ENCODE results near the gene SYTL1. TPM values are rescaled to one million over a fixed set of nuclear protein-coding genes. Genes with fewer than 3 reads are reported as not detected.

Gene SYTL1
- total RNA-seq, 1 donor from 2014 or later, result 9.4 TPM

GRCh38 chr1:27298632-27299384 is 43.0 kb upstream of the SYTL1 start:
- H3K4me3 Mint-ChIP-seq (ENCODE audit: low read depth), result no peak overlapping the region

GRCh38 chr1:27299385-27300271 is 42.2 kb upstream of the SYTL1 start:
- Mint-ChIP-seq H3K36me3 (ENCODE audit: insufficient read depth) (peaks cover 5% of the 10 kb centered on the region), H3K4me1 (ENCODE audit: low read depth) (peaks cover 3% of the 10 kb centered on the region), H3K27me3 (no peaks in the 10 kb centered on the region), H3K4me3 (ENCODE audit: low read depth) (no peak overlapping the region), H3K27ac (peak overlapping the region; percentile 41), H3K9me3 (ENCODE audit: low read depth) (no peaks in the 10 kb centered on the region)
- no peak for TF ChIP-seq CTCF (IDR thresholded peaks at IDR 0.05; ENCODE audit: unreplicated experiment)
- no peak for DNase-seq (ENCODE audit: low spot score, unreplicated experiment)

More at GRCh38 chr1:27298632-27299384, 43.0 kb upstream of the SYTL1 start:
- TF ChIP-seq CTCF (IDR thresholded peaks at IDR 0.05; ENCODE audit: unreplicated experiment), result no peak
- no peak for DNase-seq (ENCODE audit: low spot score, unreplicated experiment)
- Mint-ChIP-seq H3K9me3 (ENCODE audit: low read depth) (no peaks in the 10 kb centered on the region), H3K36me3 (ENCODE audit: insufficient read depth) (peaks cover 5% of the 10 kb centered on the region), H3K4me1 (ENCODE audit: low read depth) (peaks cover 3% of the 10 kb centered on the region), H3K27me3 (no peaks in the 10 kb centered on the region), H3K27ac (peak overlapping the region; percentile 12)

- Mint-ChIP-seq H3K4me1 (ENCODE audit: low read depth) (peaks cover 3% of the 10 kb centered on the region), H3K27me3 (no peaks in the 10 kb centered on the region), H3K27ac (no peak overlapping the region), H3K4me3 (ENCODE audit: low read depth) (no peak overlapping the region), H3K36me3 (ENCODE audit: insufficient read depth) (peaks cover 5% of the 10 kb centered on the region), H3K9me3 (ENCODE audit: low read depth) (no peaks in the 10 kb centered on the region)
- DNase-seq (ENCODE audit: low spot score, unreplicated experiment), result peak; percentile 67
- TF ChIP-seq CTCF (IDR thresholded peaks at IDR 0.05; ENCODE audit: unreplicated experiment), result peak; percentile 97
These were observed 41.3 kb upstream of the SYTL1 start for GRCh38 chr1:27300341-27301051.

GRCh38 chr1:27301052-27301422 is 40.8 kb upstream of the SYTL1 start:
- no peaks in the 10 kb centered on the region for H3K9me3 Mint-ChIP-seq (ENCODE audit: low read depth)
- no peak for TF ChIP-seq CTCF (IDR thresholded peaks at IDR 0.05; ENCODE audit: unreplicated experiment)
- no peak overlapping the region for H3K4me3 Mint-ChIP-seq (ENCODE audit: low read depth)
- peaks cover 3% of the 10 kb centered on the region for H3K4me1 Mint-ChIP-seq (ENCODE audit: low read depth)
- no peak overlapping the region for H3K27ac Mint-ChIP-seq
- no peaks in the 10 kb centered on the region for H3K27me3 Mint-ChIP-seq
- no peak for DNase-seq (ENCODE audit: low spot score, unreplicated experiment)
- H3K36me3 Mint-ChIP-seq (ENCODE audit: insufficient read depth), result peaks cover 5% of the 10 kb centered on the region

All from progenitor cell of endocrine pancreas (in vitro differentiated cells).